Measurements from ENCODE around the gene RAMP2.

The RAMP2 gene

GRCh38 chr17:42795061-42795460 lies 34.0 kb downstream of the RAMP2 start:
- DNase-seq (ENCODE audit: low read depth in 2 of 2) = no peak

- DNase-seq (ENCODE audit: low read depth in 2 of 2) = no peak
Measured at GRCh38 chr17:42795465-42795864, 34.4 kb downstream of the RAMP2 start.

- DNase-seq (ENCODE audit: low read depth in 2 of 2) = no peak
Measured at GRCh38 chr17:42796066-42796758, 35.2 kb downstream of the RAMP2 start.

GRCh38 chr17:42797067-42798007 lies 36.3 kb downstream of the RAMP2 start:
- no peak for DNase-seq (ENCODE audit: low read depth in 2 of 2)

- DNase-seq (ENCODE audit: low read depth in 2 of 2) = no peak
Measured at GRCh38 chr17:42798011-42798382, 37.0 kb downstream of the RAMP2 start.

GRCh38 chr17:42798383-42799380 lies 37.7 kb downstream of the RAMP2 start, which contains the start of the genes CNTD1 and COA3:
Gene CNTD1, plus strand, starts transcription at chr17:42798861. Its CDS starts 207 bp downstream, at chr17:42799068.
Gene COA3, minus strand, starts transcription at chr17:42798704. Its CDS starts 23 bp downstream, at chr17:42798681.
- DNase-seq (ENCODE audit: low read depth in 2 of 2) = peak; percentile 73 to 78

- DNase-seq (ENCODE audit: low read depth in 2 of 2) = no peak
Measured at GRCh38 chr17:42803074-42803883, 42.3 kb downstream of the RAMP2 start.

GRCh38 chr17:42804918-42805367 lies 43.9 kb downstream of the RAMP2 start:
- no peak for DNase-seq (ENCODE audit: low read depth in 2 of 2)

GRCh38 chr17:42806249-42806648 lies 45.2 kb downstream of the RAMP2 start:
- no peak for DNase-seq (ENCODE audit: low read depth in 2 of 2)

- no peak for DNase-seq (ENCODE audit: low read depth in 2 of 2)
Measured at GRCh38 chr17:42809250-42809649, 48.2 kb downstream of the RAMP2 start.
